ENCODE results near the gene ESRRG.

The ESRRG gene

GRCh38 chr1:216627252-216627651 is 96.0 kb downstream of the ESRRG start:
- no peak for DNase-seq (ENCODE audit: low spot score)

GRCh38 chr1:216626394-216627067 is 96.7 kb downstream of the ESRRG start:
- no peak for DNase-seq (ENCODE audit: low spot score)

- DNase-seq (ENCODE audit: low spot score) = no peak
Measured at GRCh38 chr1:216621536-216621935, 101.7 kb downstream of the ESRRG start.

- no peak for DNase-seq (ENCODE audit: low spot score)
Measured at GRCh38 chr1:216617081-216617875, 106.0 kb downstream of the ESRRG start.

GRCh38 chr1:216616425-216616824 is 106.8 kb downstream of the ESRRG start:
- DNase-seq (ENCODE audit: low spot score) = no peak

- no peak for DNase-seq (ENCODE audit: low spot score)
Measured at GRCh38 chr1:216614011-216614934, 109.0 kb downstream of the ESRRG start.

GRCh38 chr1:216612291-216612690 is 110.9 kb downstream of the ESRRG start:
- DNase-seq (ENCODE audit: low spot score) = no peak

- no peak for DNase-seq (ENCODE audit: low spot score)
Measured at GRCh38 chr1:216607067-216607697, 116.0 kb downstream of the ESRRG start.

GRCh38 chr1:216606047-216606637 is 117.1 kb downstream of the ESRRG start:
- no peak for DNase-seq (ENCODE audit: low spot score)

- no peak for DNase-seq (ENCODE audit: low spot score)
Measured at GRCh38 chr1:216604771-216605170, 118.5 kb downstream of the ESRRG start.

GRCh38 chr1:216600730-216601609 is 122.3 kb downstream of the ESRRG start:
- peak; percentile 4 for DNase-seq (ENCODE audit: low spot score)

GRCh38 chr1:216599851-216600250 is 123.4 kb downstream of the ESRRG start:
- DNase-seq (ENCODE audit: low spot score) = no peak

GRCh38 chr1:216598448-216598847 is 124.8 kb downstream of the ESRRG start:
- DNase-seq (ENCODE audit: low spot score) = no peak

- DNase-seq (ENCODE audit: low spot score) = no peak
Measured at GRCh38 chr1:216596281-216596862, 126.9 kb downstream of the ESRRG start.

GRCh38 chr1:216587715-216588114 is 135.5 kb downstream of the ESRRG start:
- no peak for DNase-seq (ENCODE audit: low spot score)

- no peak for DNase-seq (ENCODE audit: low spot score)
Measured at GRCh38 chr1:216582151-216582550, 141.1 kb downstream of the ESRRG start.

GRCh38 chr1:216580538-216581057 is 142.6 kb downstream of the ESRRG start:
- DNase-seq (ENCODE audit: low spot score) = no peak

- DNase-seq (ENCODE audit: low spot score) = no peak
Measured at GRCh38 chr1:216576234-216576937, 146.8 kb downstream of the ESRRG start.

- DNase-seq (ENCODE audit: low spot score) = no peak
Measured at GRCh38 chr1:216566641-216567205, 156.5 kb downstream of the ESRRG start.

All from hematopoietic multipotent progenitor cell treated with erythropoietin and hydrocortisone succinate and interleukin-3 and kit ligand, for 17 days (in vitro differentiated cells).